Neural cell (in vitro differentiated cells): ENCODE results near the gene HNRNPA2B1. TPM values are rescaled to one million over a fixed set of nuclear protein-coding genes. Genes with fewer than 3 reads are reported as not detected.

ENCODE experiments used
- H2AFZ ChIP-seq: fragments of 200-600, 300-800 bp; sonication (generic), shearing (Covaris generic); 2 replicates; pipeline ENCODE4 v1.6.0; 2014; ENCODE audit warnings: low read depth, mild to moderate bottlenecking, antibody characterized with exemption, low read length, moderate library complexity
- H3F3A ChIP-seq: fragments of 200-600 bp; shearing (Covaris generic); 2 replicates; pipeline ENCODE4 v1.6.1; 2016; ENCODE audit warnings: mild to moderate bottlenecking, moderate library complexity, mixed read lengths, antibody characterized with exemption, low read length; ENCODE audit not compliant: insufficient read depth, poor library complexity, severe bottlenecking
- H3K27ac ChIP-seq: fragments of 200-600, 300-800 bp; sonication (generic), shearing (Covaris generic); 2 replicates; pipeline ENCODE4 v1.5.1; 2014; ENCODE audit warnings: mild to moderate bottlenecking, low read length, moderate library complexity
- H3K27me3 ChIP-seq: fragments of 300-800, 200-600 bp; sonication (generic), shearing (Covaris generic); 2 replicates; pipeline ENCODE4 v1.6.0; 2014; ENCODE audit warnings: mild to moderate bottlenecking, low read depth, low read length, moderate library complexity; ENCODE audit not compliant: insufficient read depth
- H3K36me3 ChIP-seq: fragments of 300-800, 200-600 bp; sonication (generic), shearing (Covaris generic); 2 replicates; pipeline ENCODE4 v1.5.1; 2014; ENCODE audit warnings: mild to moderate bottlenecking, antibody characterized with exemption, low read length, moderate library complexity; ENCODE audit not compliant: insufficient read depth
- H3K4me2 ChIP-seq: fragments of 300-800, 200-600 bp; sonication (generic), shearing (Covaris generic); 2 replicates; pipeline ENCODE4 v1.6.0; 2014; ENCODE audit warnings: mild to moderate bottlenecking, low read length
- H3K4me3 ChIP-seq: fragments of 300-800, 200-600 bp; sonication (generic), shearing (Covaris generic); 2 replicates; pipeline ENCODE4 v1.5.1; 2014; ENCODE audit warnings: mild to moderate bottlenecking, low read length, moderate library complexity
- H3K79me2 ChIP-seq: fragments of 200-600 bp; shearing (Covaris generic); replicated peaks from 2 replicates; pipeline ENCODE4 v1.6.0; 2014; ENCODE audit warnings: mild to moderate bottlenecking, low read length, moderate library complexity; ENCODE audit not compliant: insufficient read depth
- H3K9ac ChIP-seq: fragments of 300-800, 200-600 bp; sonication (generic), shearing (Covaris generic); 2 replicates; pipeline ENCODE4 v1.6.1; 2016; ENCODE audit warnings: mild to moderate bottlenecking, low read length, mixed read lengths
- H3K9me2 ChIP-seq: fragments of 200-600 bp; shearing (Covaris generic); 2 replicates; pipeline ENCODE4 v1.6.1; 2016; ENCODE audit warnings: mild to moderate bottlenecking, low read length, mixed read lengths; ENCODE audit not compliant: insufficient read depth
- H3K9me3 ChIP-seq: fragments of 200-600, 300-800 bp; sonication (generic), shearing (Covaris generic); 2 replicates; pipeline ENCODE4 v1.6.1; 2016; ENCODE audit warnings: mild to moderate bottlenecking, mixed run types, low read length, moderate library complexity, mixed read lengths
- H4K20me1 ChIP-seq: fragments of 200-600 bp; shearing (Covaris generic); 2 replicates; pipeline ENCODE4 v1.6.1; 2016; ENCODE audit warnings: mild to moderate bottlenecking, mixed run types; ENCODE audit not compliant: insufficient read depth
- CTCF ChIP-seq: fragments of 450-650 bp; IDR thresholded peaks from 2 replicates; pipeline ENCODE4 v1.5.1; 2014; ENCODE audit warnings: antibody characterized with exemption, mild to moderate bottlenecking, moderate library complexity; ENCODE audit not compliant: poor library complexity, severe bottlenecking
- EP300 ChIP-seq: fragments of 450-650 bp; conservative IDR thresholded peaks from 2 replicates; pipeline ENCODE4 v1.6.1; 2014; ENCODE audit warnings: antibody characterized with exemption, mild to moderate bottlenecking, moderate library complexity; ENCODE audit not compliant: poor library complexity, severe bottlenecking
- EZH2 ChIP-seq: fragments of 200-600, 300-800 bp; shearing (Covaris generic), sonication (generic); IDR thresholded peaks from 2 replicates; pipeline ENCODE4 v1.6.1; 2014; ENCODE audit warnings: antibody characterized with exemption, low read length, borderline replicate concordance, mild to moderate bottlenecking; ENCODE audit not compliant: insufficient read depth, poor library complexity, severe bottlenecking
- MXI1 ChIP-seq: fragments of 450-650 bp; conservative IDR thresholded peaks from 2 replicates; pipeline ENCODE4 v1.6.1; 2014; ENCODE audit warnings: antibody characterized with exemption, mild to moderate bottlenecking; ENCODE audit not compliant: poor library complexity, severe bottlenecking
- POLR2AphosphoS5 ChIP-seq: IDR thresholded peaks from 2 replicates; pipeline ENCODE4 v1.6.1; 2012
- RAD21 ChIP-seq: fragments of 450-650 bp; conservative IDR thresholded peaks from 2 replicates; pipeline ENCODE4 v1.6.1; 2014; ENCODE audit warnings: antibody characterized with exemption, mild to moderate bottlenecking, moderate library complexity
- REST ChIP-seq: IDR thresholded peaks from 2 replicates; pipeline ENCODE4 v1.6.1; 2012; ENCODE audit warnings: borderline replicate concordance
- SMC3 ChIP-seq: fragments of 450-650 bp; conservative IDR thresholded peaks from 2 replicates; pipeline ENCODE4 v1.6.1; 2014; ENCODE audit warnings: antibody characterized with exemption, mild to moderate bottlenecking, moderate library complexity; ENCODE audit not compliant: poor library complexity
- TAF1 ChIP-seq: IDR thresholded peaks from 2 replicates; pipeline ENCODE4 v1.6.1; 2012; ENCODE audit warnings: low read depth
- polyA plus RNA-seq: library from polyadenylated mRNA; depleted of rRNA; stranded (reverse); fragments of >200 nt; gene quantifications from 2 replicates; pipeline ENCODE4 v1.2.3, GENCODE V29; 2014

HNRNPA2B1 gene
- polyA plus RNA-seq, 1 donor from 2014 or later: 419 TPM

- Histone ChIP-seq H3K27ac (no peak overlapping the region), H4K20me1 (no peaks in the 10 kb centered on the region)
- TF ChIP-seq POLR2AphosphoS5 (no peak), CTCF (no peak), REST (no peak), EP300 (no peak), EZH2 (no peak), TAF1 (no peak), RAD21 (no peak), MXI1 (no peak), SMC3 (no peak)
Measured at GRCh38 chr7:26183545-26184280, 16.8 kb downstream of the HNRNPA2B1 start.

DNA sequence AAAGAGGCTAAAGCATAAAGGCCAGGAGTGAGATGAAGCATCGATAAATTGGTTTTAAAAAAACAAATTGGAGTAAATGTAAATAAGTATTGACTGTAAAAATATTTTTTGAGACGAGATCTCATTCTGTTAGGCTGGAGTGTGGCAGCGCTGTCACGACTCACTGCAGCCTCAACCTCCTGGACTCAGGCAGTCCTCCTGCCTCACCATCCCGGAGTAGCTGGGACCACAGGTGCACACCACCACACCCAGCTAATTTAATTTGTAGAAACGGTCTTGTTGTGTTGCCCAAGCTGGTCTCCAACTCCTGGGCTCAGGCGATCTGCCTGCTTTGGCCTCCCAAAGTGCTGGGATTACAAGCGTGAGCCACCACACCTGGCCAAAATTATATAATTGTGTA is 17.8 kb downstream of the HNRNPA2B1 start:
- H4K20me1 ChIP-seq: no peaks in the 10 kb centered on the region
- no peaks in the 10 kb centered on the region for H3F3A ChIP-seq
- H3K36me3 ChIP-seq: peaks cover under 1% of the 10 kb centered on the region
- H3K27ac ChIP-seq: no peak overlapping the region
- no peaks in the 10 kb centered on the region for H3K79me2 ChIP-seq
- no peak overlapping the region for H3K4me2 ChIP-seq
- H3K9ac ChIP-seq: no peak overlapping the region
- no peaks in the 10 kb centered on the region for H3K9me2 ChIP-seq
- H3K9me3 ChIP-seq: no peaks in the 10 kb centered on the region
- no peak overlapping the region for H3K4me3 ChIP-seq
- H2AFZ ChIP-seq: no peak overlapping the region
- H3K27me3 ChIP-seq: no peaks in the 10 kb centered on the region
- TF ChIP-seq RAD21: no peak
- TF ChIP-seq POLR2AphosphoS5: peak; percentile 19

More at GRCh38 chr7:26183545-26184280, 16.8 kb downstream of the HNRNPA2B1 start:
- Histone ChIP-seq H3K9me2 (no peaks in the 10 kb centered on the region), H3K36me3 (peaks cover 10% of the 10 kb centered on the region), H3K9me3 (no peaks in the 10 kb centered on the region), H3K27me3 (no peaks in the 10 kb centered on the region), H3K4me2 (no peak overlapping the region), H3K9ac (no peak overlapping the region), H3K79me2 (no peaks in the 10 kb centered on the region), H3K4me3 (no peak overlapping the region), H3F3A (no peaks in the 10 kb centered on the region), H2AFZ (no peak overlapping the region)
